ENCODE measurements around the gene LHX3.

DNA sequence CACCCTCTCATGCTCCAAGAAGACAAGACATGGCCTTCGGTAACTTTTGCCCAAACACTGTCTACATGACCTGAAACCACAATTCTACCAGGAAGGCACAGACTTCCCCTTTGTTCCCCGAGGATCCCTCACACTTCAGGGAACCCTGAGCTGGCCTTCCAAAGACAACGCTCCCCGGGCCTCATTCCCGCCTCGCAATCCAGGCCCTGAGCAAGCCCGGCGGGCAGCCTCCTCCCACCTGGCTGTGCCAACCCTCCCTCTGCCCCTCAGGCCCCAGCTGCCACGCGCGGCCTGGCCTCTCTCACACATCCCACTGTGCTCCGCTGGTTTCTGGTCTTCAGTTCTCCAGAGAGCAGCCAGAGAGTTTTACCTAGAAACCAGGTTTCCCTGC lies 33.4 kb upstream of the LHX3 start:
- TF ChIP-seq CTCF (IDR thresholded peaks at IDR 0.05; ENCODE audit: low read depth, low read length), result no peak
- TF ChIP-seq EZH2phosphoT487 (IDR thresholded peaks at IDR 0.05; ENCODE audit: low read depth), result no peak

Data from OCI-LY3 (cell line).